ENCODE data around the gene TRPM3. TPM values are rescaled to one million over a fixed set of nuclear protein-coding genes. Genes with fewer than 3 reads are reported as not detected.

TRPM3 gene
- total RNA-seq, 1 donor = 0.72 TPM

DNA sequence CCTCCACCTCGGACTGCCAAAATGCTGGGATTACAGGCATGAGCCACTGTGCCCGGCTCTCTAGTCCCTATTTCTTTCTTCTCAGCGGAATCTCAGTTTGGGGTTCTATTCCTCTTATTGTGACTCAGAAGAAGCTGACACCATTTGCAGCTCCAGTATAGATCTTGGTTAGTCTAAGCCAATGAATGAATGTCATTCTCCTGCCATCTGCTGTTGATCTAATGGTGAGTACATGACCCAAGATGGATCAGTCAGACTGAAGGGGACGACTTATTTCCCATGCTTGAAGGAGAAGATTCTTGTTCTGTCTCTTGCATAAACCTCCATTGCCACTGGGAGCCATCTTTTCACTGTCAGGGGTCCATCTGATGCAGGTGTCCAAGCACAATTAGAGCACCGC, 630.9 kb downstream of the TRPM3 start:
- no peak overlapping the region for H3K4me3 ChIP-seq (ENCODE audit: insufficient read depth, low read length)
- H2AFZ ChIP-seq (ENCODE audit: low read length) = no peak overlapping the region
- no peaks in the 10 kb centered on the region for H3K79me2 ChIP-seq (ENCODE audit: insufficient read depth, low read length)
- H3K4me1 ChIP-seq (ENCODE audit: insufficient read depth, low read length) = peaks cover 12% of the 10 kb centered on the region
- H4K20me1 ChIP-seq (ENCODE audit: insufficient read depth, low read length) = no peaks in the 10 kb centered on the region
- H3K27ac ChIP-seq (ENCODE audit: low read depth, low read length) = no peak overlapping the region
- no peaks in the 10 kb centered on the region for H3K27me3 ChIP-seq (ENCODE audit: insufficient read depth, low read length)
- no peak overlapping the region for H3K4me2 ChIP-seq (ENCODE audit: insufficient read depth, low read length)
- DNase-seq (ENCODE audit: insufficient read length, low spot score, missing footprints) = no peak
- TF ChIP-seq, protein P1, sequence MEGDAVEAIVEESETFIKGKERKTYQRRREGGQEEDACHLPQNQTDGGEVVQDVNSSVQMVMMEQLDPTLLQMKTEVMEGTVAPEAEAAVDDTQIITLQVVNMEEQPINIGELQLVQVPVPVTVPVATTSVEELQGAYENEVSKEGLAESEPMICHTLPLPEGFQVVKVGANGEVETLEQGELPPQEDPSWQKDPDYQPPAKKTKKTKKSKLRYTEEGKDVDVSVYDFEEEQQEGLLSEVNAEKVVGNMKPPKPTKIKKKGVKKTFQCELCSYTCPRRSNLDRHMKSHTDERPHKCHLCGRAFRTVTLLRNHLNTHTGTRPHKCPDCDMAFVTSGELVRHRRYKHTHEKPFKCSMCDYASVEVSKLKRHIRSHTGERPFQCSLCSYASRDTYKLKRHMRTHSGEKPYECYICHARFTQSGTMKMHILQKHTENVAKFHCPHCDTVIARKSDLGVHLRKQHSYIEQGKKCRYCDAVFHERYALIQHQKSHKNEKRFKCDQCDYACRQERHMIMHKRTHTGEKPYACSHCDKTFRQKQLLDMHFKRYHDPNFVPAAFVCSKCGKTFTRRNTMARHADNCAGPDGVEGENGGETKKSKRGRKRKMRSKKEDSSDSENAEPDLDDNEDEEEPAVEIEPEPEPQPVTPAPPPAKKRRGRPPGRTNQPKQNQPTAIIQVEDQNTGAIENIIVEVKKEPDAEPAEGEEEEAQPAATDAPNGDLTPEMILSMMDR (IDR thresholded peaks at IDR 0.05; ENCODE audit: extremely low read depth, low read depth, low read length) = no peak
- H3K36me3 ChIP-seq (ENCODE audit: insufficient read depth, low read length) = no peaks in the 10 kb centered on the region
- H3K9me3 ChIP-seq (ENCODE audit: low read depth, low read length) = no peaks in the 10 kb centered on the region

DNA sequence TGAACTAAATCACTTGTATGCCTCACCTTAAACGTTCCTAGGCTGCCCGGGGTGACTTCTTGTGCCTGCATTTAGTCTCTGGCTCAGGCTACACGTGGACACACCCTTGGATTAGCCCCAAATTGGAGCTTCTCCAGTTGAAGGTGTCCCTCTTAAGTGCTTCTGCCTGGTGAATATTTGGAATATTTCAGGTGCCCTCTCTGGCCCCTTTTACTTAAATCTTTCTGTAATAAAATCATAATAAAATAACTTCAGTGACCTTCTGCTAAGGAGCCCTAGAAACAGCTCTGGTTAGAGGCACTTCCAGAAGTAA, 632.7 kb downstream of the TRPM3 start:
- no peak for DNase-seq (ENCODE audit: insufficient read length, low spot score, missing footprints)
- Histone ChIP-seq H3K4me3 (ENCODE audit: insufficient read depth, low read length) (no peak overlapping the region), H3K27ac (ENCODE audit: low read depth, low read length) (no peak overlapping the region), H3K79me2 (ENCODE audit: insufficient read depth, low read length) (no peaks in the 10 kb centered on the region), H3K4me1 (ENCODE audit: insufficient read depth, low read length) (peaks cover 24% of the 10 kb centered on the region), H2AFZ (ENCODE audit: low read length) (no peak overlapping the region), H3K9me3 (ENCODE audit: low read depth, low read length) (no peaks in the 10 kb centered on the region), H4K20me1 (ENCODE audit: insufficient read depth, low read length) (no peaks in the 10 kb centered on the region), H3K36me3 (ENCODE audit: insufficient read depth, low read length) (no peaks in the 10 kb centered on the region), H3K27me3 (ENCODE audit: insufficient read depth, low read length) (no peaks in the 10 kb centered on the region), H3K4me2 (ENCODE audit: insufficient read depth, low read length) (no peak overlapping the region)
- TF ChIP-seq, protein P1 (IDR thresholded peaks at IDR 0.05; ENCODE audit: extremely low read depth, low read depth, low read length) = no peak

DNA sequence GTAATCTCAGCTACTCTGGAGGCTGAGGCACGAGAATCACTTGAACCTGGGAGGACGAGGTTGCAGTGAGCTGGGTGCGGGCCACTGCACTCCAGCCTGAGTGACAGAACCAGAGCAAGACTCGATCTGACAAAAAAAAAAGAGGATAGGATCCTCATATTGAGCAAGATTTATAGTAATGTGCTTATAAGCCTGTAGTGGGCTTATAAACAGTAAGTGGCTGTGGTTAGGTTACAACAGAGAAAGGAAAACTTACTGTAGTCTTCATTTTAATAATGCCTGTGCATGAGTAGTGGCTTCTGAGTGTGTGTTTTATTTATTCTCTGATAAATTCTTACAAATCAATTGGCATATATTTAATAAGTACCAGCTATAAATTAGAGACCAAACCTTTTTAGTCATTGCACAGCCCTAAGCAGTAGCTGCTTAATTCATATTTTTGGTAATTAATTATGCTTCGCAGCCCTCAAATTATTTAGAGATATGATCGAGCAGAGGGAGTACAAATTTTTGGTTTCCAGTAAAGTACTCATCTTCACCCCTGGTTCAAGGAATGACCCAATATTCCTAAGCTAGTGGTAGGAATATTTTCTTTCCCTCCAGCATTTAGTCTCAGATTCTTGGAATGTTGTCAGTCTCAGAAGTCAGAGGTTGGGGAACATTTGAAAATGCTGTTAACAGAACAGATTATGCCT, 633.2 kb downstream of the TRPM3 start:
- no peak overlapping the region for H3K4me3 ChIP-seq (ENCODE audit: insufficient read depth, low read length)
- H3K27ac ChIP-seq (ENCODE audit: low read depth, low read length) = no peak overlapping the region
- H3K4me1 ChIP-seq (ENCODE audit: insufficient read depth, low read length) = peaks cover 24% of the 10 kb centered on the region
- H3K4me2 ChIP-seq (ENCODE audit: insufficient read depth, low read length) = no peak overlapping the region
- H3K9me3 ChIP-seq (ENCODE audit: low read depth, low read length) = no peaks in the 10 kb centered on the region
- no peaks in the 10 kb centered on the region for H3K27me3 ChIP-seq (ENCODE audit: insufficient read depth, low read length)
- no peak overlapping the region for H2AFZ ChIP-seq (ENCODE audit: low read length)
- DNase-seq (ENCODE audit: insufficient read length, low spot score, missing footprints) = no peak
- TF ChIP-seq, protein P1 (IDR thresholded peaks at IDR 0.05; ENCODE audit: extremely low read depth, low read depth, low read length) = no peak
- H3K79me2 ChIP-seq (ENCODE audit: insufficient read depth, low read length) = no peaks in the 10 kb centered on the region
- no peaks in the 10 kb centered on the region for H4K20me1 ChIP-seq (ENCODE audit: insufficient read depth, low read length)
- no peaks in the 10 kb centered on the region for H3K36me3 ChIP-seq (ENCODE audit: insufficient read depth, low read length)

DNA sequence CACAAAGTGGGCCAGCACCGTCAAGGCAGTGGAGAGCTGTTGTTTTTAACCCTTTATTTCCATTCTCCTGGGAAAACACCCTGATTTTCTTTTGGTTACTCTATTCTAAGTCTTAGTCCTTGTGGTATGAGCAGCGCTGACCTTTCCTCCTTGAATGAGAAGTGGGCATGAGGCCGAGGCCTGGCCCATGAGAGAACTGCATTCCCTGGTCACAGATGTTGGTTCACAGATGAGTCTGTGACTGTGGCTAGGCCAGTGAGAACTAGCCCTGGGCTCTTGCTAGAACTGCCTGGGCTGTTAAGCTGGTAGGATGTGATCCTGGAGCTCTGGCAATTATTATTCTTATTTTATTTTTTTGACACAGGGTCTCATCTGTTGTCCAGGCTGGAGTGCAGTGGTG, 635.3 kb downstream of the TRPM3 start:
- Histone ChIP-seq H3K4me1 (ENCODE audit: insufficient read depth, low read length) (peaks cover 21% of the 10 kb centered on the region), H3K27me3 (ENCODE audit: insufficient read depth, low read length) (no peaks in the 10 kb centered on the region), H3K27ac (ENCODE audit: low read depth, low read length) (no peak overlapping the region), H3K9me3 (ENCODE audit: low read depth, low read length) (no peaks in the 10 kb centered on the region), H2AFZ (ENCODE audit: low read length) (no peak overlapping the region), H3K79me2 (ENCODE audit: insufficient read depth, low read length) (no peaks in the 10 kb centered on the region), H4K20me1 (ENCODE audit: insufficient read depth, low read length) (no peaks in the 10 kb centered on the region), H3K4me3 (ENCODE audit: insufficient read depth, low read length) (no peak overlapping the region), H3K36me3 (ENCODE audit: insufficient read depth, low read length) (no peaks in the 10 kb centered on the region), H3K4me2 (ENCODE audit: insufficient read depth, low read length) (no peak overlapping the region)
- no peak for DNase-seq (ENCODE audit: insufficient read length, low spot score, missing footprints)
- TF ChIP-seq, protein P1 (IDR thresholded peaks at IDR 0.05; ENCODE audit: extremely low read depth, low read depth, low read length) = no peak
